ENCODE results near the gene WDR81.

The WDR81 gene

GRCh38 chr17:1744551-1745512, 20.3 kb downstream of the WDR81 start:
- DNase-seq: no peak
- Histone ChIP-seq H3K36me3 (replicated peaks) (no peaks in the 10 kb centered on the region), H3K4me3 (ENCODE audit: low read depth, low read length) (no peak overlapping the region), H3K27ac (no peak overlapping the region), H3K27me3 (replicated peaks) (no peaks in the 10 kb centered on the region)
- in situ Hi-C loops (cut with HindIII; ENCODE audit: low pct_ligation_motif_present, low sequenced_read_pairs): no loop called here
- TF ChIP-seq CTCF (IDR thresholded peaks at IDR 0.05; ENCODE audit: low read depth, low read length, missing control alignments): no peak

GRCh38 chr17:1745513-1746020, 21.1 kb downstream of the WDR81 start:
- DNase-seq: no peak
- Histone ChIP-seq H3K36me3 (replicated peaks) (no peaks in the 10 kb centered on the region), H3K4me3 (ENCODE audit: low read depth, low read length) (no peak overlapping the region), H3K27me3 (replicated peaks) (no peaks in the 10 kb centered on the region), H3K27ac (no peak overlapping the region)
- in situ Hi-C loops (cut with HindIII; ENCODE audit: low pct_ligation_motif_present, low sequenced_read_pairs): no loop called here
- TF ChIP-seq CTCF (IDR thresholded peaks at IDR 0.05; ENCODE audit: low read depth, low read length, missing control alignments): no peak

GRCh38 chr17:1746975-1747543, 22.6 kb downstream of the WDR81 start:
- H3K4me3 ChIP-seq (ENCODE audit: low read depth, low read length): no peak overlapping the region
- in situ Hi-C loops (cut with HindIII; ENCODE audit: low pct_ligation_motif_present, low sequenced_read_pairs): no loop called here
- no peaks in the 10 kb centered on the region for H3K27me3 ChIP-seq (replicated peaks)
- no peak overlapping the region for H3K27ac ChIP-seq
- no peak for TF ChIP-seq CTCF (IDR thresholded peaks at IDR 0.05; ENCODE audit: low read depth, low read length, missing control alignments)
- H3K36me3 ChIP-seq (replicated peaks): no peaks in the 10 kb centered on the region
- no peak for DNase-seq

- H3K4me3 ChIP-seq (ENCODE audit: low read depth, low read length): no peak overlapping the region
- H3K27ac ChIP-seq: no peak overlapping the region
- in situ Hi-C loops (cut with HindIII; ENCODE audit: low pct_ligation_motif_present, low sequenced_read_pairs): no loop called here
- no peaks in the 10 kb centered on the region for H3K27me3 ChIP-seq (replicated peaks)
- no peak for DNase-seq
- no peak for TF ChIP-seq CTCF (IDR thresholded peaks at IDR 0.05; ENCODE audit: low read depth, low read length, missing control alignments)
- H3K36me3 ChIP-seq (replicated peaks): no peaks in the 10 kb centered on the region
These were observed 26.1 kb downstream of the WDR81 start for GRCh38 chr17:1750628-1751027.

GRCh38 chr17:1752425-1753262, 28.1 kb downstream of the WDR81 start:
- Histone ChIP-seq H3K4me3 (ENCODE audit: low read depth, low read length) (no peak overlapping the region), H3K36me3 (replicated peaks) (no peaks in the 10 kb centered on the region), H3K27ac (no peak overlapping the region), H3K27me3 (replicated peaks) (no peaks in the 10 kb centered on the region)
- TF ChIP-seq CTCF (IDR thresholded peaks at IDR 0.05; ENCODE audit: low read depth, low read length, missing control alignments): no peak
- no peak for DNase-seq
- in situ Hi-C loops (cut with HindIII; ENCODE audit: low pct_ligation_motif_present, low sequenced_read_pairs): no loop called here
